ENCODE data around the gene ABCA5.
"Not testable (repeated sequence)": the region's sequence is repeated elsewhere in the genome, so short reads cannot be mapped to it uniquely, and the experiment has no call there.

The ABCA5 gene

GRCh38 chr17:69331756-69332155, 4.8 kb upstream of the ABCA5 start:
- DNase-seq (ENCODE audit: low read depth in 2 of 2) = no peak

- no peak for DNase-seq (ENCODE audit: low read depth in 2 of 2)
Observed at GRCh38 chr17:69326377-69327059, 415 bp downstream of the ABCA5 start.

- DNase-seq (ENCODE audit: low read depth in 2 of 2) = no peak
Observed at GRCh38 chr17:69325518-69326376, 1.2 kb downstream of the ABCA5 start.

GRCh38 chr17:69323806-69324205, 3.1 kb downstream of the ABCA5 start:
- no peak for DNase-seq (ENCODE audit: low read depth in 2 of 2)

GRCh38 chr17:69320908-69321238, 6.1 kb downstream of the ABCA5 start:
- DNase-seq (ENCODE audit: low read depth in 2 of 2) = no peak

GRCh38 chr17:69320210-69320907, 6.6 kb downstream of the ABCA5 start:
- no peak for DNase-seq (ENCODE audit: low read depth in 2 of 2)

GRCh38 chr17:69317625-69318024, 9.3 kb downstream of the ABCA5 start:
- no peak for DNase-seq (ENCODE audit: low read depth in 2 of 2)

GRCh38 chr17:69314246-69315065, 12.5 kb downstream of the ABCA5 start:
- no peak for DNase-seq (ENCODE audit: low read depth in 2 of 2)

- no peak for DNase-seq (ENCODE audit: low read depth in 2 of 2)
Observed at GRCh38 chr17:69305177-69305576, 21.8 kb downstream of the ABCA5 start.

- DNase-seq (ENCODE audit: low read depth in 2 of 2) = no peak
Observed at GRCh38 chr17:69302682-69303081, 24.3 kb downstream of the ABCA5 start.

- DNase-seq (ENCODE audit: low read depth in 2 of 2) = no peak
Observed at GRCh38 chr17:69300222-69300621, 26.7 kb downstream of the ABCA5 start.

GRCh38 chr17:69298120-69298722, 28.7 kb downstream of the ABCA5 start:
- not testable (repeated sequence) for DNase-seq (ENCODE audit: low read depth in 2 of 2)

- no peak for DNase-seq (ENCODE audit: low read depth in 2 of 2)
Observed at GRCh38 chr17:69287168-69287567, 39.8 kb downstream of the ABCA5 start.

GRCh38 chr17:69286257-69286656, 40.7 kb downstream of the ABCA5 start:
- no peak for DNase-seq (ENCODE audit: low read depth in 2 of 2)

- no peak for DNase-seq (ENCODE audit: low read depth in 2 of 2)
Observed at GRCh38 chr17:69284646-69285045, 42.3 kb downstream of the ABCA5 start.

GRCh38 chr17:69282002-69282401, 44.9 kb downstream of the ABCA5 start:
- no peak for DNase-seq (ENCODE audit: low read depth in 2 of 2)

- DNase-seq (ENCODE audit: low read depth in 2 of 2) = not testable (repeated sequence)
Observed at GRCh38 chr17:69276279-69276678, 50.7 kb downstream of the ABCA5 start.

GRCh38 chr17:69275751-69276150, 51.2 kb downstream of the ABCA5 start:
- no peak for DNase-seq (ENCODE audit: low read depth in 2 of 2)

GRCh38 chr17:69271023-69271422, 55.9 kb downstream of the ABCA5 start:
- no peak for DNase-seq (ENCODE audit: low read depth in 2 of 2)

- no peak for DNase-seq (ENCODE audit: low read depth in 2 of 2)
Observed at GRCh38 chr17:69269131-69269998, 57.6 kb downstream of the ABCA5 start.

All from stimulated activated CD8-positive, alpha-beta memory T cell treated with anti-CD3 and anti-CD28 coated beads, Interleukin-2, amount 100 ng/mL, for 1 hour (primary cell).